K562 (cell line): ENCODE data around the gene FOXN1. TPM values are rescaled to one million over a fixed set of nuclear protein-coding genes. Genes with fewer than 3 reads are reported as not detected.

Experiments
- ARNT ChIP-seq, 2 experiments: fragments of 450-650 bp; IDR thresholded peaks; 2 replicates each; pipeline ENCODE4 v1.6.1; 2016; ENCODE audit warnings: mild to moderate bottlenecking in 1 of 2
- CHD4 ChIP-seq: fragments of 200-600 bp; sonication (generic); IDR thresholded peaks from 3 replicates; pipeline ENCODE4 v1.6.1; 2012; ENCODE audit warnings: low read depth, mild to moderate bottlenecking, mixed read lengths, low read length, inconsistent platforms; ENCODE audit not compliant: insufficient read depth, insufficient replicate concordance, poor library complexity, severe bottlenecking
- CREB5 ChIP-seq: fragments of 250-450 bp; sonication (Bioruptor Pico); IDR thresholded peaks from 2 replicates; pipeline ENCODE4 v1.5.0; 2020; ENCODE audit warnings: mild to moderate bottlenecking
- FOSL1 ChIP-seq: fragments of 200-800 bp; sonication (Bioruptor generic); conservative IDR thresholded peaks from 2 replicates; pipeline ENCODE4 v1.6.1; 2016; ENCODE audit warnings: missing genetic modification characterization, missing compliant biosample characterization
- GATA2 ChIP-seq: sonication (generic); formaldehyde crosslinking; IDR thresholded peaks from 2 replicates; pipeline ENCODE4 v1.4.0; 2020; ENCODE audit warnings: mild to moderate bottlenecking, missing genetic modification reagents
- GATAD2A ChIP-seq: fragments of 450-650 bp; IDR thresholded peaks from 2 replicates; pipeline ENCODE4 v1.6.1; 2017
- HBP1 ChIP-seq: fragments of 450-650 bp; formaldehyde crosslinking; IDR thresholded peaks from 2 replicates; pipeline ENCODE4 v1.4.0; 2022; ENCODE audit warnings: missing genetic modification characterization
- NCOA2 ChIP-seq, 2 experiments: fragments of 450-650 bp; IDR thresholded peaks; 2 replicates each; pipeline ENCODE4 v1.6.1; 2018; ENCODE audit warnings: mild to moderate bottlenecking in 2 of 2, moderate library complexity in 1 of 2; ENCODE audit not compliant: partially characterized antibody in 2 of 2
- PBX2 ChIP-seq, 2 experiments: IDR thresholded peaks in 1 of 2; conservative IDR thresholded peaks in 1 of 2; 2 replicates each; pipeline ENCODE4 v1.6.1; 2016; ENCODE audit warnings: low read depth in 2 of 2, mild to moderate bottlenecking in 1 of 2, missing compliant biosample characterization in 1 of 2, missing genetic modification characterization in 1 of 2, moderate library complexity in 1 of 2
- RBM15 ChIP-seq: fragments of 200-400 bp; formaldehyde crosslinking; IDR thresholded peaks from 2 replicates; pipeline ENCODE4 v1.6.1; 2018; ENCODE audit warnings: mild to moderate bottlenecking, low read length, moderate library complexity; ENCODE audit not compliant: insufficient read depth
- RBM25 ChIP-seq: fragments of 200-400 bp; formaldehyde crosslinking; IDR thresholded peaks from 2 replicates; pipeline ENCODE4 v1.6.1; 2018; ENCODE audit warnings: low read length, low read depth, moderate library complexity; ENCODE audit not compliant: severe bottlenecking
- SPI1 ChIP-seq: IDR thresholded peaks from 2 replicates; pipeline ENCODE4 v1.6.1; 2011; ENCODE audit warnings: low read depth, low read length, control low read depth, borderline replicate concordance
- U2AF1 ChIP-seq: fragments of 200-400 bp; formaldehyde crosslinking; optimal IDR thresholded peaks from 2 replicates; pipeline ENCODE3; 2017; ENCODE audit warnings: mild to moderate bottlenecking, low read depth, low read length, moderate library complexity
- U2AF2 ChIP-seq: fragments of 200-400 bp; formaldehyde crosslinking; optimal IDR thresholded peaks from 2 replicates; pipeline ENCODE3; 2017; ENCODE audit warnings: low read depth, mild to moderate bottlenecking, low read length
- XRCC4 ChIP-seq: IDR thresholded peaks from one replicate; pipeline ENCODE4 v1.6.1; 2011; ENCODE audit not compliant: insufficient read depth, insufficient read length; ENCODE audit errors: extremely low read depth
- ZBTB12 ChIP-seq: fragments of 250-450 bp; sonication (Bioruptor Pico); IDR thresholded peaks from 2 replicates; pipeline ENCODE4 v1.4.0; 2020
- ZFX ChIP-seq: sonication (generic); formaldehyde crosslinking; IDR thresholded peaks from 2 replicates; pipeline ENCODE4 v1.8.0; 2022; ENCODE audit warnings: mild to moderate bottlenecking, missing genetic modification reagents, moderate library complexity
- ZNF143 ChIP-seq: sonication (generic); formaldehyde crosslinking; IDR thresholded peaks from 2 replicates; pipeline ENCODE4 v1.9.0; 2022; ENCODE audit warnings: mild to moderate bottlenecking, missing genetic modification reagents
- ZNF217 ChIP-seq: sonication (generic); formaldehyde crosslinking; IDR thresholded peaks from 2 replicates; pipeline ENCODE4 v1.8.0; 2022; ENCODE audit warnings: mild to moderate bottlenecking, missing genetic modification reagents
- ZNF274 ChIP-seq: IDR thresholded peaks from 2 replicates; pipeline ENCODE4 v1.6.1; 2011; ENCODE audit warnings: low read depth, mild to moderate bottlenecking, low read length, moderate library complexity, borderline replicate concordance
- ZNF316 ChIP-seq: fragments of 450-650 bp; IDR thresholded peaks from 2 replicates; pipeline ENCODE4 v1.6.1; 2016
- ZNF707 ChIP-seq: fragments of 250-450 bp; sonication (Bioruptor Pico); conservative IDR thresholded peaks from 2 replicates; pipeline ENCODE4 v1.8.0; 2022; ENCODE audit warnings: inconsistent platforms, mild to moderate bottlenecking, moderate library complexity
- polyA plus RNA-seq, 8 experiments: library from polyadenylated mRNA; depleted of rRNA in 4 of 8; stranded (reverse) in 5 of 8; unstranded in 3 of 8; fragments of >200 nt; fragmentation: Nextera tagmentation in 2 of 8; fragmentation: Illumina TruSeq in 1 of 8; extraction: Ambion mirVana in 2 of 8; extraction: Trizol in 1 of 8; gene quantifications; 2 replicates each; pipeline versions ENCODE4 v1.2.1 to v1.2.3, GENCODE V29; 2011 to 2014; ENCODE audit warnings: inconsistent platforms in 1 of 8, missing spikeins in 1 of 8
- total RNA-seq, 7 experiments: library from RNA; depleted of rRNA in 6 of 7; stranded (reverse); fragments of >200 nt in 6 of 7; fragmentation: Illumina TruSeq in 2 of 7; extraction: Trizol in 2 of 7; gene quantifications; 2 replicates each; pipeline versions ENCODE4 v1.2.1 to v1.2.3, GENCODE V29; 2011 to 2021; ENCODE audit warnings: low replicate concordance in 1 of 7

The FOXN1 gene
- total and polyA plus RNA-seq, 9 of the 15 experiments (the other 6 are each of a cell fraction or from before 2014, with no cell fraction given): not detected

- no peak for TF ChIP-seq PBX2 (CRISPR knock-in tag; IDR thresholded peaks at IDR 0.05; ENCODE audit: low read depth)
- TF ChIP-seq PBX2 (tag; conservative IDR thresholded peaks at IDR 0.05; ENCODE audit: low read depth): no peak
- no peak for TF ChIP-seq CREB5
- peak; percentile 29; the same call in 1 of the 2 replicates for TF ChIP-seq FOSL1
- peak; percentile 87 to 93; a peak in 3 of 4 replicates for TF ChIP-seq ARNT (IDR thresholded peaks at IDR 0.05)
- peak in 1 of 2 experiments; percentile 55 for TF ChIP-seq NCOA2 (IDR thresholded peaks at IDR 0.05; ENCODE audit: partially characterized antibody in 2 of 2)
- no peak for TF ChIP-seq CHD4
- peak; percentile 49; the same call in 1 of the 2 replicates for TF ChIP-seq ZFX (CRISPR knock-in tag)
- TF ChIP-seq GATA2 (CRISPR knock-in tag): peak; percentile 97
- peak; percentile 62; the same call in 1 of the 2 replicates for TF ChIP-seq ZNF274
- TF ChIP-seq U2AF2: no peak
- no peak for TF ChIP-seq ZNF217
- TF ChIP-seq RBM25: no peak
- TF ChIP-seq U2AF1: no peak
- 0 out of 2 replicates have a peak, but pooled peaks have one; percentile 27 for TF ChIP-seq SPI1
- no peak for TF ChIP-seq ZNF143 (CRISPR knock-in tag)
- TF ChIP-seq GATAD2A: peak; percentile 84; the same call in 1 of the 2 replicates
- no peak for TF ChIP-seq ZBTB12
- no peak for TF ChIP-seq XRCC4
- TF ChIP-seq ZNF707 (CRISPR knock-in tag): no peak
- peak; percentile 67; the same call in 1 of the 2 replicates for TF ChIP-seq HBP1 (CRISPR knock-in tag)
- no peak for TF ChIP-seq RBM15
- TF ChIP-seq ZNF316: no peak
Observed at GRCh38 chr17:28527181-28527681, 21.1 kb downstream of the FOXN1 start (continued).
